ENCODE data around the gene ZBTB37.
A peak's percentile ranks its signal among the peaks of the same experiment; 100 is the strongest.
"Not testable (repeated sequence)": the region's sequence is repeated elsewhere in the genome, so short reads cannot be mapped to it uniquely, and the experiment has no call there.

The ZBTB37 gene, protein sequence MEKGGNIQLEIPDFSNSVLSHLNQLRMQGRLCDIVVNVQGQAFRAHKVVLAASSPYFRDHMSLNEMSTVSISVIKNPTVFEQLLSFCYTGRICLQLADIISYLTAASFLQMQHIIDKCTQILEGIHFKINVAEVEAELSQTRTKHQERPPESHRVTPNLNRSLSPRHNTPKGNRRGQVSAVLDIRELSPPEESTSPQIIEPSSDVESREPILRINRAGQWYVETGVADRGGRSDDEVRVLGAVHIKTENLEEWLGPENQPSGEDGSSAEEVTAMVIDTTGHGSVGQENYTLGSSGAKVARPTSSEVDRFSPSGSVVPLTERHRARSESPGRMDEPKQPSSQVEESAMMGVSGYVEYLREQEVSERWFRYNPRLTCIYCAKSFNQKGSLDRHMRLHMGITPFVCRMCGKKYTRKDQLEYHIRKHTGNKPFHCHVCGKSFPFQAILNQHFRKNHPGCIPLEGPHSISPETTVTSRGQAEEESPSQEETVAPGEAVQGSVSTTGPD

DNA sequence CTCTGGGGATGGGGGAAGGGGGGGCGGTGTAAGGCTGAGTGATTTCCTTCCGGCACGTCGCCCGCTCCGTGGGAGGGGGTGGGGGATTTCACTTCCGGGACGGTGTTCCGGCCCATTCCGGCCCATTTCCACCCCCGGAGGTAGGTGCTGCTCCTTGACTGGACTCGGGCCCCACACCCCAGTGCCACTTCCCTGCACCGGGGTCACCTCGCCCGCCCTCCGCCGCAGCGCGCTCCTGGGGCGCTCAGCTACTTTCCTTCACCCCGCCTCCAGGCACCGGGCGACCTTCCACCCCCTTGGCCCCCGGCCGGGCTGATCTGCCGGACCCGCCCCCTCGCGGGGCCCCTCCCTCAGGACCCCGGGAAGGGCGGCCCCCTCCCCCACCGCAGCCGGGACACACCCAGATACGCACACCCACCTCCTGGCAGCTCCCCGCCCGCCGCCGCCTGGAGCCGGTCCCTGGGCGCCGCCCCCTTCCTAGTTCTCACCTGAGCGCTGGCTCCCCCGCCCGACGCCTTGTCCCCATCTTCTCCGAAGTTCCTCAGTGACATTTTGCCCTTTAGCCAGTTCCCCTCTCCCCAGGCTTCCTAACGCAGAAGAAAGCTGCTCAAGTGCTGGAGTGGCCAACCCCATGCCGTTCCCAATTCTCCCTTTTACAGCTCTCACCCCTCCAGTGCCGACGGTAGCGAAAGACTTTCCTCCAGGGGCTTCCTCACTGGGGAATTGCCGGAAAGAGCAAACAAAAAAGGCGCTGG, at the start of gene ZBTB37:
Gene ZBTB37, plus strand, starts transcription at position 115 of the 755 bp plus-strand sequence. CDS start 1,846 bp downstream, outside the sequence.
- peak; percentile 63 for DNase-seq

DNA sequence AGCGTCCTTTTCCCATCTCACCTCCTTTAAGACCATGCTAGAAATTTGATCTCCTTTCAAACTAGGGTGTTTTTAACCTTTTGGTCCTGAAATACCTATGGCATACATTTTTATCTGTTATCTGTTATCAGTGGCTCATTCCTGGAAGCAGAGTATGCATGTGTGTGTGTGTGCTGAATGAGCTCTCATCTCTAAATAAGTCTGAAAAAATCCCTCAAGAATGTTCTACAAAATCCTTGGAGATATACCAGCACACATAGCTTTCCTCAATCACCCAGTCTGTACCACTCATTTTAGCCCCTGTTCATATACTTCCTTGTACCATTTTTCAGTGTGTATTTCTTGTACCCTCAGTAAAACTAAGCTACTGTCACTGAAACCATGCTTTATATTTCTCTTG, 49.7 kb upstream of the ZBTB37 start:
- no peak for DNase-seq

DNA sequence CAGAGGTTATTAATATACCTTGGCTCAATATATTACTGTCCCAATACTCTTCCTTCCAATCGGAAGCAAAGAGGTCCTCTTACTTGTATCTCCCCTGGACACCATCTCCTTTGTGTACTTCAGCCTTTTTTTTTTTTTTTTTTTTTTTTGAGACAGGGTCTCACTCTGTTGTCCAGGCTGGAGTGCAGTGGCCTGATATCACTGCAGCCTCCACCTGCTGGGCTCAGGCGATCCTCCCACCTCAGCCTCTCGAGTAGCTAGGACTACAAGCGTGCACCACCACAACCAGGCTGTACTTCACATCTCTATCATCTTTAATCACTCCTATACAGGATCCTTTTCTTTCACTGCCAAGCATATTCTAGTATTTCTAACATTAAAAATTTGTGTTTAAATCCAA, 46.5 kb upstream of the ZBTB37 start:
- no peak for DNase-seq

DNA sequence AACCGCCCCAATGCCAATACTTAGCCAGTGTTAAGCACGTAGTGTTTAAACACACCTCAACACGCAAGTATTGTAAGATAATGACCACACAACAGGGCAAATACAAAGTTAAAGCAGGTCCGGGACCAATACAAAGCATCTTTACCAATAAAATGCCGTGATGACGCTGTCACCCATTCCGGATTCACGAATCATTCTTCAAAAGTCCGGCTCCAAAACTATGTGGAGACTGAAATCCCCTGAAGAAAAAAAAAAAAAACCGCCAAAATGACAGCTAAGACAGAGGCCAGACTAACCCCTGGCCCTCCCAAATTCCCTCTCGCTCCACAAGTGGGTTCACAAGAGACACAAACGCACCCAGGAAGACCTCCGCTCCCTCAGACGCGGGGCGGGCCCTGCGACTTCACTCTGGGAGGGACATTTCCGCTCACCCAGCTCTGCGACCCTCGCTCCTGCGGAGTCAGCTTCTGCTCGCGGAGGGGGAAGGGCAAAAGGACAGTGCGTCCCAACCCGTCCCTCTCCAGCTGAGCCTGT, 44.3 kb upstream of the ZBTB37 start:
- no peak for DNase-seq

DNA sequence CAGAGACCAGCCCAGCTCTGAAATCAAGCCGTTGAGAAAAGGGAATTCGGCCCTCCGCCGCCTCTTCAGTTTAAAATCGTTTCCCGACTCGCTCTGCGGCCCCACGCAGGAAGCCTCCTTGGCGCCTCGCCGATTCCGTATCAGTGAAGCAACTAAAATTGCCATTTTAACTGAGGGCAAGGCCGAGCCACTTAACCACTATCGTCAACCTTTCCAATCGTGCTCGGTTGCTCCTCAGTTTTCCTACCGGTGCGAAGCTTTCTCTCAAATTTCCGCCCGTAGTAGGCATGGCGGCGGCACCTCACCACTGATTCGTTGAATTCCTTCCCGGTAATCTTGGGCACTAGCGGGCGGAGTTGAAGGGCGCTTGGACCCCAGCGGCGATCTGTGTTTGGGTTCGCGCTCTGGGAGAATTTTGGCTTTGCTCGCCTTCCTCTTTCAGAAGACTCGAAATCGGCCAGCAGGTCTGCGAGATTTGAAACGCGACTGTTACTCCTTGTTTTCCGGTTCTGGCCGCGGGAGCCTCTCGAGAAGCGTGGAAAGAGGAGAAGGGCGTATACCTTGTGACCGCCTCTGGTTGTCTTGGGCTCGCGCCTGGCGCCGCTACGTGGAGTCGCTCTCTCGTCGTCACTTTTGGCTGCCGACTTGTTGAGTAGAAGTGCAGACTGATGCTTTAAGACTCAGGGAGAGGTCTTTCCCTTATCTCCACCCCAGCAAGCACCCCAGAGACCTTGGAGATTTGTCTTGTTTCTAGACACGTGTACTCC, 43.7 kb upstream of the ZBTB37 start, which contains the start of the genes CENPL and DARS2:
Gene CENPL, minus strand, starts transcription at position 569 of the 767 bp plus-strand sequence. CDS start 13,584 bp downstream, outside the sequence.
Gene DARS2, plus strand, starts transcription at position 359 of the 767 bp plus-strand sequence. CDS start 557 bp downstream, outside the sequence.
- DNase-seq, result peak; percentile 96

DNA sequence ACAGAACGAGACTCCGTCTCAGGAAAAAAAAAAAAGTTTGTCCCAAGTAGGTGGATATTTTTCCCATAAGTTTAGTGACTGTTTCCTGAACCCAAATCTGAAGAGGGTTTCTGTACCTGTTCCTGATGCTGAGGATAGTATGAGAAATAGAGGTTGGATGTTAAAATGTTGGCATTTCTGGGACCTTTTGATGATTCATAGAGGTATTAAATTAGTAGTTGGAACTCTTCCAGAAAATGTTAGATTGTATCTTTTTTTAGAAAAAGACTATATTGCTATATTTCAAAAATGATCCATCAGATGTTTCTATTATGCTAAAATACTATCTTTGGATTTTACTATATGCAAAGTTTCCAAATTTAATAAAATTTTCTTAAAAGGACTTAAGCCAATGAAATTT, 40.6 kb upstream of the ZBTB37 start:
- no peak for DNase-seq

DNA sequence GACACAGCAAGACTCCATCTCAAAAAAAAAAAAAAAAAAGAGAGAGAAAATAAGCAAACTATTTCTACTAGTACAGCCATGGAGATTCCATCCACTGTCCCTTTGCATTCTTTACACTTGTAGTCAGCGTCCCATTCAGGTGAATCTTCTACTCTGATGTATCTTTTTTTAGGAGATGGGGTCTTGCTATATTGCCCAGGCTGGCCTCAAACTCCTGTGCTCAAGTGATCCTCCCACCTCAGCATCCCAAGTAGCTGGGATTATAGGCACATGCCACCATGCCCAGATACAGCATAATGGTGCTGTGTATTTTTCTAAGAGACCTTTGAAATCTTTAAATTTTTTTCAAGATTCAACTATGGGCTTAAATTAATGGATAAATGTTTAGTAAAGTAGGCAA, 35.4 kb upstream of the ZBTB37 start:
- DNase-seq, result no peak

DNA sequence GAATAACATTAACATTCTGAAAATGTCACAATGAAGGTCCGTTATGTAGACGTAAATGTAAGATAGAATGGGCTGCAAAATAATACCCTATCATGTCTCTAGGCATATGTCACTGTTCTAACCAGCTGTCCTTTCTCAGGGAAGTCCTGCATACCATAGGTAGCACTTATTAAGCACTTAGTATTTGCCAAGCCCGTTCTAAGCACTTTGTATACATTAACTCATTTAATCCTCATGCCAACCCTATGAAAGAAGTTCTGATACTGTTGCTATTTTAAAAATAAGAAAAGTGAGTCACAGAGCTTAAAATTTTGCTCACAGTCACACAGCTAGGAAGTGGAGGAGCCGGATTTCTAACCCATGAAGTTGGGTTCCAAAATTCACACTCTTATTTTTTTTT, 16.1 kb upstream of the ZBTB37 start:
- no peak for DNase-seq

DNA sequence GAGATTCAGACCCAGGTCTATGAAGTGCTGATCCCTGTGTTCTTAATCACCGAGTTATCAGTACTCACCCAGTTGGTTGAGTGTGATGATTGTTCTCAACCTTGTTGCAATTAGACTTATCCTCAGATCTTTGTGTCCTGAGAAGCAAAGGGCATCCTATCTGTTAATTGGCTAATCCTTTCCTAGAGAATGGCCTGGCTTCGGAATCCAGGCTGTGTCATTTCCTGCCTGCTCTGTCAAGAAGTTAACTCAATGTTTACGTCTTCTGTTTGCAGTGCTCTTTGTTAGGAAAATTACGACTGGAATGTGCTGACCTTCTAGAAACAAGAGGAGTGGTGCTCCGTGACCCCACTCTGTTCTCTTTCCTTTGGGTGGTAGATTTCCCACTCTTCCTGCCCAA, 15.1 kb upstream of the ZBTB37 start:
- no peak for DNase-seq

DNA sequence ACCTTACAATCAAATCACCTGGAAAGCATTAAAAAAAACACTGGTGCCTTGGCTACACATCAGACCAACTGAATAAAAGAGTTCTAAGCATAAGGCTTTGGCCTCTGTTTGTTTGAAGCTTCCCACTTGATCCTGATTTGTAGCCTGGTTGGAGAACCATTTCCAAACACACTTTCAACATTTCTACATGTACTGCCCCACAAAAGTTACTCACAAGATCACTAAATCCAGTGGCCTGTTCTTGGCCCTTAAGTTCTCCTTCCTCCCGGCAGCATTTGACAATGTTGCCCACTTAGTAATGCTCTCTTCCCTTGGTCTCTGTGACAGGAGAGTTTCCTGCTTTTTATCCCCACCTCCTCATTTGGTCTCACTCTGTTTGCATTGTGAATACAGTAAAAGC, 12.2 kb upstream of the ZBTB37 start:
- DNase-seq, result no peak

DNA sequence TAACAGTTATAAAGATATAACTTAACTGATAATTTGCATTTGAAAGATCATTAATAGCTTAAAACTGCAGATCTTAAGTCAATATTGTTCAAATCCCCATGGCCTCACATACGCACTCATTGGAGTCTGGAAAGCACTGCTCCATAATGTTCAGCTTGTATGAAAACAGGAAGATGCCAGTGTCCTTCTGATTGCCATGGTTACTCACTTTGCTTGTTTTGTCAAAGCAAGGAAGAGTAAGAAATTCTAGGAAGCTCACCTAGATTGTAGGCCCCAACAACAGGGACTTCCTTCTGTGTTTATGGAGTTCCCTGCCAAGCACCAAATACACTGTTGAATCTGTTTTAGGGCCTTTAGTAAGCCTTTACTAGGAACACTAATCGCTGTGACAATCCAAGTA, 11.3 kb upstream of the ZBTB37 start:
- DNase-seq, result no peak

DNA sequence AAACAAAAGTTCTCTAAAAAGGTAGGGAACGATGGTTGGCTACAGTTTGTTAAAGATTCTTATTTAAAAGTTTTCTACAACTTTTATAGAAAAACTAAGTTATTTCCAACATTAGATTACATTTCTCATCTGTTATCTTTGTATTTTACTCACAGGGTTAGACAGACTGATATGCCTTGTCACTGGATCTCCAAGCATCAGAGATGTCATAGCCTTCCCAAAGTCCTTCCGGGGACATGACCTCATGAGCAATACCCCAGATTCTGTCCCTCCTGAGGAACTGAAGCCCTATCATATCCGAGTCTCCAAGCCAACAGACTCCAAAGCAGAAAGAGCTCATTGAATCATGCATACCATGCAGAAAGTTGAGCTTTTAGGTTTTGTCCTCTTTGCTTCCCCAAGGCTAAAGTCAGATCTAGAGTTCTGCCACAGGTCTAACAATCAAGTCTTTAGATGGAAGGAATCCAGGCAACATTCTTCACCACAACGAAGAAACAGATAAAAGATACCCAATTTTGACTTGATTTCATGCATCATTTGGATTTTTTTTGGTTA, 10.7 kb upstream of the ZBTB37 start:
- no peak for DNase-seq

DNA sequence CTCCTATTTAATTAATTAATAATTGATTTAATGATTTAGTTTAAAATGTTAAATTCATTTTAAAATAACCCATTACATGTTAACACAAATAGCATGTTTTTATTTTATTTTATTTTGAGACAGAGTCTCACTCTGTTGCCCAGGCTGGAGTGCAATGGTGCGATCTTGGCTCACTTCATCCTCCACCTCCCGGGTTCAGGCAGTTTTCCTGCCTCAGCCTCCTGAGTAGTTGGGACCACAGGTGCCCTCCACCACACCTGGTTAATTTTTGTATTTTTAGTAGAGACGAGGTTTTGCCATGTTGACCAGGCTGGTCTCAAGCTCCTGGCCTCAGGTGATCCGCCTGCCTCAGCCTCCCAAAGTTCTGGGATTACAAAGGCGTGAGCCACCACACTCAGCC, 8.6 kb upstream of the ZBTB37 start:
- not testable (repeated sequence) for DNase-seq

DNA sequence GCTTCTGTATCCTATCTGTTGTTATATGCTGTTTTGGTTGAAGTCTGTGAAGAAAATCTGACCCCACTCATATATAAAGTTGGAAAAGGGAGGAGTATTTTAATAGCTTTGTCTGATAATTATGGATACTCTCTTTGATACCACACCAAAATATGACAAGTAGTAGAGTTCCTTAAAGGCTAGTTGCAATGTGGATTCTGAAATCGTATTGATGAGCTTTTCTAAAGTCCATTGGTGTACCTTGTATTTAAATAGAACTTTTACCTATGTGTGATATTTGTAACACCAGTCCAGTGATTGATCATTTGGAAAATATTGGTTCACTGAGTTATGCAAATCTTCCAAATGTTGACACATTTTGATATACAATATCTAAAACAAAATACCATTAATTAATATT, 8.1 kb upstream of the ZBTB37 start:
- no peak for DNase-seq

DNA sequence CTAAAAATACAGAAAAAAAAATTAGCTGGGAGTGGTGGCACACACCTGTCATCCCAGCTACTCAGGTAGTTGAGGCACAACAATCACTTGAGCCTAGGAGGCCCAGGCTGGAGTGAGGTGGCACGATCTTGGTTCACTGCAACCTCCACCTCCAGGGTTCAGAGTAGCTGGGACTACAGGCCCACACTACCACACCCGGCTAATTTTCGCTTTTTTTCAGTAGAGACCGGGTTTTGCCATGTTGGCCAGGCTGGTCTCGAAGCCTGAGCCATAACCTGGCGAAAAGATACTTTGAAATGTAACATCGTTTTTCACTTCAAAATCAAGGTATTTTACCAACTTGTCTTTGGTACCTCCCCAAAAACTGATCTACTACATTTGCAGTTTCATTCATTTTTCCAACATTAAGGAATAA, 6.4 kb upstream of the ZBTB37 start:
- no peak for DNase-seq

DNA sequence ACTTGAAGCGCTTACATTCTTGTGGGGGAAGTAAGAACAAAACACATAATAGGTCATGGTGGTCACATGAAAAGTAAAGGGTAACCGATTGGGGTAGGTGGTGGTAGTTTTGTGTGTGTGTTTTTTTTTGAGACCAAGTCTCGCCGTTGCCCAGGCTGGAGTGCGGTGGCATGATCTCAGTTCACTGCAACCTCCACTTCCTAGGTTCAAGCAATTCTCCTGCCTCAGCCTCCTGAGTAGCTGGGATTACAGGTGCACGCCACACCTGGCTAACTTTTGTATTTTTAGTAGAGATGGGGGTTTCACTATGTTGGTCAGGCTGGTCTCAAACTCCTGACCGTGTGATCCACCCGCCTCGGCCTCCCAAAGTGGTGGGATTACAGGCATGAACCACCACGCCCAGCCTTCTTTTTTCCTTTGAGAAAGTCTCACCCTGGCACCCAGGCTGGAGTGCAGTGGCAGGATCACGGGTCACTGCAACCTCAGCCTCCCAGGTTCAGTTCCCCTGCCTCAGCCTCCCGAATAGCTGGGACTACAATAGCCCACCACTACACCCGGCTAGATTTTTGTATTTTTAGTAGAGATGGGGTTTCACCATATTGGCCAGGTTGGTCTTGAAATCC, 5.9 kb upstream of the ZBTB37 start:
- not testable (repeated sequence) for DNase-seq

DNA sequence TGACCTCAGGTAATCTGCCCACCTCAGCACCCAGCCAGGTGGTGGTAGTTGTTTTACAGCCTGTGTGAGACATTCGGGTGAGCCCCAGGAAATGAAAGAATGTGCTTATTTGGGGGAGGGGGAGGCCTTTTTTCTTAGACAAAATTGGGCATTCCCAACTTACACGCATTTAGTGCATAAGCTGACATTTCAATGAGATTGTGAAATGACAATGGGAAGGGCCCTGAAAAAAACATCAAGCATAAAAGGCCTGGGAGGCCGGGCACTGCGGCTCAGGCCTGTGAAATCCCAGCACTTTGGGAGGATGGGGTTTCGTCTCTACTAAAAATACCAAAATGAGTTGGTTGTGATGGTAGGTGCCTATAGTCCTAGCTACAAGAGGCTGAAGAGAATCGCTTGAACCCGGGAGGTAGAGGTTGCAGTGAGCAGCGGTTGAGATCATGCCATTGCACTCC, 5.4 kb upstream of the ZBTB37 start:
- DNase-seq, result no peak

DNA sequence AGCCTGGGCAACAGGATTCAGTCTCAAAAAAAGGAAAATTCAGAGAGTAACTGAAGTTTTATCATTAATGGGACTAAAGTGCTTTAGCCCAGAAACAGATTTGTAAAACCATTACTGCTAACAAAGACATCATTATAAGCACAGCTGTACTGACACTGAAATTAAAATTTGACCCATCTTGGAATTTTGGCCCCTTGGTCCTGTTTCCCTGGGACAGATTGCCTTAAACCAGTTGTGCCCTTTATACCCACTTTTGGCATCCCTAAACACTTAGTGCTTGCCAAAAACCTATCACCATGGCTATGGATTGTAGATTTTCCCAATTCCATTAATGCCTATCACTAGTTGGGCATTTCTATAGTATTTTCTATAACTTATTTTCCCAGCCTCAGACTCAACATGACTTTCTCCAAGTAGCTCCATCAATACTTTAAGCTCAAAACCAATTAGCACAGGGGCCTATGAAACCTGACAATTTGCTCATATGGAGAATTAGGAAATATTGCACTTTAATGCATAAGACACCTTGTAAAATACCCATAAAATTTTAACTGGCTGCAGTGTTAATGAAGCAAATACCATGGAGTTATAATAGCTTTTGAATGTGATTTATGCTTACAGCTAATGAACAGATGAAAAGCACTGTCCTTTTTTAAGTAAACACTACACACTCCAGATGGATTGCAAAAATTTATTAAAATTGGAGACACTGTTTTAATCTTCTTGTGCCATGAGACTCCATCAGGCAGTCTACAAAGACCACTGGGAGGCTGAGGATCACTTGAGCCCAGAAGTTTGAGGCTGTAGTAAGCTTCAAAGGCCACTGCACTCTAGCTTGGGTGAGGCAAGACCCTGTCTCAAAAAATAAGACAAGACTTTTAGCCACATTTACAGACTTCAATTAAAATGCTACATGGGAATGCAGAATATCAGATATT, 4.7 kb upstream of the ZBTB37 start:
- no peak for DNase-seq

DNA sequence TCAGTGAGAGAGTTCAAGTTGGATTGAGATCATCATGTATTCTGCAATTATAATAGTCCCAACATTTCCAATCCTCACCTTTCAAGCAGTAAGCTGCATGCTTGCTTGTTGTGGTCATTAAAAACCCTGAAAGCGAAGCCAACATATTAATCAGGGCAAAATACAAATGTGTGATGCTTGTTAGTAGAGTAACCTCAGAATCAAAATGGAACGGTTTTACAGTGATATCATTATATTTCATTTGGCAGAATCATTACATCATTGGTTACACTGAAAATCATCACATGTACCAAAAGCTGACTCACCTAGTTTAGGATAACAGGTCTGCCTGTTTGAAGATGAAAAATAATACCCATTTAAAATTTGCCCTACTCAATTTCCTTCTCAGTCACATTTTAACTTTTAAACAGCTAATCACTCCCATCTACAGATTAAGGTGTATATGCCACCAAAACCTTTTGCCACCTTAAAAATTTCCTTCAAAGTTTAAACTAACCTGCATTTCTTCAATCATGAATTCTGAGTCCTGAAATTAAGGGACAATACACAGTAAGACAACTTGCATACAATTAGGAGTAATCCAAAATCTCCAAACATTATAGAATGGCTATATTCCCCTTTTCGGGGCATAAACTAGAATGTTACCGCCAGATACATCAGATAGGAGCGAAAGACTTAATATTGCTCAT, 3.9 kb upstream of the ZBTB37 start:
- DNase-seq, result no peak
